HEK293 (cell line): ENCODE results near the gene ZNF423.

Experiments used
- CTCF ChIA-PET: fragments of 350-600 bp; formaldehyde crosslinking; extraction: SDS; loops from one replicate; lab custom pipeline; 2021; ENCODE audit warnings: antibody characterized with exemption; lab: Yijun Ruan, JAX
- POLR2A ChIA-PET: fragments of 300-600 bp; formaldehyde crosslinking; extraction: SDS; loops from one replicate; lab custom pipeline; 2020; ENCODE audit warnings: antibody characterized with exemption, inconsistent platforms; lab: Yijun Ruan, JAX
- H3K27ac ChIP-seq: fragments of 200-500 bp; sonication (Bioruptor generic); 2 replicates; pipeline ENCODE4 v1.5.1; 2014; ENCODE audit warnings: low read depth, low read length, control low read depth, inconsistent platforms; ENCODE audit errors: extremely low read depth
- H3K36me3 ChIP-seq, 2 experiments: fragments of 200-500 bp in 1 of 2; sonication (Bioruptor generic) in 1 of 2; 1 replicate in 1 of 2; 2 replicates in 1 of 2; pipeline ENCODE4 v1.5.1; 2014 to 2017; ENCODE audit warnings: inconsistent platforms in 2 of 2, low read length in 2 of 2; ENCODE audit not compliant: control insufficient read depth in 2 of 2, insufficient read depth in 1 of 2
- H3K4me1 ChIP-seq: fragments of 200-500 bp; sonication (Bioruptor generic); 2 replicates; pipeline ENCODE4 v1.5.1; 2014; ENCODE audit warnings: mild to moderate bottlenecking, low read length, inconsistent platforms; ENCODE audit not compliant: control insufficient read depth, insufficient read depth
- H3K4me3 ChIP-seq: 2 replicates; pipeline ENCODE4 v1.5.1; 2011; ENCODE audit warnings: low read depth, mild to moderate bottlenecking, control low read depth, low read length, moderate library complexity
- H3K9me3 ChIP-seq: fragments of 200-500 bp; sonication (Bioruptor generic); 2 replicates; pipeline ENCODE4 v1.5.1; 2014; ENCODE audit warnings: low read depth, low read length, inconsistent platforms; ENCODE audit not compliant: control insufficient read depth, insufficient read depth
- AEBP2 ChIP-seq: fragments of 450-650 bp; formaldehyde crosslinking; IDR thresholded peaks from 2 replicates; pipeline ENCODE4 v1.5.1; 2016; ENCODE audit warnings: missing biosample characterization, missing genetic modification characterization, borderline replicate concordance
- BCL11A ChIP-seq: fragments of 450-650 bp; formaldehyde crosslinking; IDR thresholded peaks from 2 replicates; pipeline ENCODE4 v1.5.1; 2016; ENCODE audit warnings: low read depth, missing biosample characterization, missing genetic modification characterization
- BCL11B ChIP-seq: fragments of 450-650 bp; formaldehyde crosslinking; IDR thresholded peaks from 2 replicates; pipeline ENCODE4 v1.5.1; 2016; ENCODE audit warnings: low read depth, missing biosample characterization, missing genetic modification characterization
- ELK4 ChIP-seq: IDR thresholded peaks from 2 replicates; pipeline ENCODE4 v1.6.1; 2011; ENCODE audit warnings: mild to moderate bottlenecking, low read depth, low read length, borderline replicate concordance
- OVOL3 ChIP-seq: fragments of 450-650 bp; formaldehyde crosslinking; IDR thresholded peaks from 2 replicates; pipeline ENCODE4 v1.5.1; 2016; ENCODE audit warnings: missing biosample characterization, missing genetic modification characterization
- PRDM10 ChIP-seq: fragments of 450-650 bp; formaldehyde crosslinking; IDR thresholded peaks from 2 replicates; pipeline ENCODE4 v1.5.1; 2016; ENCODE audit warnings: missing biosample characterization, missing genetic modification characterization
- REPIN1 ChIP-seq: fragments of 450-650 bp; formaldehyde crosslinking; IDR thresholded peaks from 2 replicates; pipeline ENCODE4 v1.5.1; 2017; ENCODE audit warnings: missing biosample characterization, missing genetic modification characterization, low read depth
- REST ChIP-seq: fragments of 450-650 bp; formaldehyde crosslinking; IDR thresholded peaks from 2 replicates; pipeline ENCODE4 v1.5.1; 2016; ENCODE audit warnings: missing biosample characterization, missing genetic modification characterization
- YY1 ChIP-seq: fragments of 450-650 bp; formaldehyde crosslinking; IDR thresholded peaks from 2 replicates; pipeline ENCODE4 v1.5.1; 2018; ENCODE audit warnings: missing biosample characterization, missing genetic modification characterization
- ZFP69B ChIP-seq: fragments of 450-650 bp; formaldehyde crosslinking; IDR thresholded peaks from 2 replicates; pipeline ENCODE4 v1.5.1; 2016; ENCODE audit warnings: missing biosample characterization, missing genetic modification characterization
- ZNF10 ChIP-seq: fragments of 450-650 bp; formaldehyde crosslinking; IDR thresholded peaks from 2 replicates; pipeline ENCODE4 v1.5.1; 2017; ENCODE audit warnings: missing biosample characterization, missing genetic modification characterization
- ZNF114 ChIP-seq: fragments of 450-650 bp; formaldehyde crosslinking; IDR thresholded peaks from 2 replicates; pipeline ENCODE4 v1.5.0; 2017; ENCODE audit warnings: missing biosample characterization, missing genetic modification characterization
- ZNF121 ChIP-seq: fragments of 450-650 bp; formaldehyde crosslinking; IDR thresholded peaks from 2 replicates; pipeline ENCODE4 v1.5.1; 2016; ENCODE audit warnings: missing biosample characterization, missing genetic modification characterization
- ZNF18 ChIP-seq: fragments of 450-650 bp; formaldehyde crosslinking; IDR thresholded peaks from 2 replicates; pipeline ENCODE4 v1.5.1; 2016; ENCODE audit warnings: missing biosample characterization, missing genetic modification characterization
- ZNF19 ChIP-seq: fragments of 450-650 bp; formaldehyde crosslinking; IDR thresholded peaks from 2 replicates; pipeline ENCODE4; 2016; ENCODE audit warnings: missing biosample characterization, missing genetic modification characterization, low read depth
- ZNF335 ChIP-seq: fragments of 450-650 bp; formaldehyde crosslinking; conservative IDR thresholded peaks from 2 replicates; pipeline ENCODE4 v1.5.1; 2016; ENCODE audit warnings: missing biosample characterization, missing genetic modification characterization
- ZNF341 ChIP-seq: fragments of 450-650 bp; formaldehyde crosslinking; IDR thresholded peaks from 2 replicates; pipeline ENCODE4; 2016; ENCODE audit warnings: low read depth, missing biosample characterization, missing genetic modification characterization
- ZNF354C ChIP-seq: fragments of 450-650 bp; formaldehyde crosslinking; IDR thresholded peaks from 2 replicates; pipeline ENCODE4 v1.5.1; 2016; ENCODE audit warnings: missing biosample characterization, missing genetic modification characterization, low read depth, borderline replicate concordance
- ZNF37A ChIP-seq: fragments of 450-650 bp; IDR thresholded peaks from 2 replicates; pipeline ENCODE4 v1.5.1; 2018; ENCODE audit warnings: missing biosample characterization, missing genetic modification characterization
- ZNF404 ChIP-seq: fragments of 450-650 bp; formaldehyde crosslinking; IDR thresholded peaks from 2 replicates; pipeline ENCODE4 v1.5.1; 2017; ENCODE audit warnings: missing biosample characterization, missing genetic modification characterization
- ZNF473 ChIP-seq: fragments of 450-650 bp; formaldehyde crosslinking; IDR thresholded peaks from 2 replicates; pipeline ENCODE4 v1.5.1; 2017; ENCODE audit warnings: missing biosample characterization, missing genetic modification characterization
- ZNF521 ChIP-seq: fragments of 450-650 bp; formaldehyde crosslinking; IDR thresholded peaks from 2 replicates; pipeline ENCODE4 v1.5.1; 2017; ENCODE audit warnings: missing biosample characterization, mild to moderate bottlenecking, missing genetic modification characterization
- ZNF654 ChIP-seq: fragments of 450-650 bp; formaldehyde crosslinking; IDR thresholded peaks from 2 replicates; pipeline ENCODE4 v1.5.1; 2016; ENCODE audit warnings: low read depth, missing biosample characterization, missing genetic modification characterization
- ZNF664 ChIP-seq: fragments of 450-650 bp; formaldehyde crosslinking; IDR thresholded peaks from 2 replicates; pipeline ENCODE4 v1.5.1; 2016; ENCODE audit warnings: missing biosample characterization, missing genetic modification characterization
- ZNF792 ChIP-seq: fragments of 450-650 bp; formaldehyde crosslinking; IDR thresholded peaks from 2 replicates; pipeline ENCODE4 v1.5.1; 2016; ENCODE audit warnings: missing biosample characterization, missing genetic modification characterization
- ZNF837 ChIP-seq: fragments of 450-650 bp; formaldehyde crosslinking; IDR thresholded peaks from 2 replicates; pipeline ENCODE4 v1.5.1; 2016; ENCODE audit warnings: missing biosample characterization, missing genetic modification characterization

Gene ZNF423

GRCh38 chr16:49673442-49673841, 182.5 kb downstream of the ZNF423 start:
- no peak for TF ChIP-seq ZNF19 (tag by site-specific recombination)
- no peak for TF ChIP-seq OVOL3
- TF ChIP-seq ZNF837 (tag by site-specific recombination), result no peak
- no peak for TF ChIP-seq ZNF335
- TF ChIP-seq ZNF10 (tag by site-specific recombination), result no peak
- TF ChIP-seq ZNF654 (tag by site-specific recombination), result no peak
- TF ChIP-seq ZNF521 (tag by site-specific recombination), result no peak
- TF ChIP-seq AEBP2 (tag by site-specific recombination), result no peak
- TF ChIP-seq BCL11B, result no peak
- TF ChIP-seq BCL11A (tag by site-specific recombination), result no peak
- TF ChIP-seq REST (tag by site-specific recombination), result no peak
- TF ChIP-seq YY1, result no peak
- TF ChIP-seq ELK4, result no peak
- no peak for TF ChIP-seq ZNF664 (tag by site-specific recombination)
- no peak for TF ChIP-seq ZNF354C (tag by site-specific recombination)
- TF ChIP-seq ZNF121 (tag by site-specific recombination), result no peak
- TF ChIP-seq ZNF114 (tag by site-specific recombination), result no peak
- Histone ChIP-seq H3K9me3 (no peaks in the 10 kb centered on the region), H3K27ac (no peak overlapping the region), H3K4me3 (no peak overlapping the region), H3K36me3 (no peaks in the 10 kb centered on the region), H3K4me1 (no peaks in the 10 kb centered on the region)
- ChIA-PET POLR2A (no interaction called here), CTCF (interaction anchor here (0.5 kb wide), 1 partner anchor 65 kb away, joined by 3 read pairs; no protein-coding TSS in a partner anchor)

GRCh38 chr16:49672753-49673152, 183.2 kb downstream of the ZNF423 start:
- ChIA-PET POLR2A (no interaction called here), CTCF (interaction anchor here (0.7 kb wide), 1 partner anchor 36 kb away, joined by 3 read pairs; no protein-coding TSS in a partner anchor)
- no peak overlapping the region for H3K27ac ChIP-seq

More at GRCh38 chr16:49672753-49673152, 183.2 kb downstream of the ZNF423 start:
- no peaks in the 10 kb centered on the region for H3K4me1 ChIP-seq
- TF ChIP-seq ZNF37A (tag by site-specific recombination) (no peak), ZNF404 (tag by site-specific recombination) (no peak), ZNF792 (no peak), REPIN1 (tag by site-specific recombination) (no peak), ZNF18 (tag by site-specific recombination) (no peak), ZNF341 (no peak), PRDM10 (tag by site-specific recombination) (no peak), ZFP69B (no peak), ZNF473 (tag by site-specific recombination) (no peak)
- no peak overlapping the region for H3K4me3 ChIP-seq
- H3K36me3 ChIP-seq, result no peaks in the 10 kb centered on the region
- no peaks in the 10 kb centered on the region for H3K9me3 ChIP-seq
